Gastroesophageal sphincter (tissue), 3 donors: ENCODE data around the gene GRAMD4.

ENCODE experiments used
- CTCF ChIP-seq, 4 experiments: fragments of 200-600 bp in 2 of 4; fragments of 450-650 bp in 2 of 4; sonication (generic) in 1 of 4; IDR thresholded peaks; one replicate each; pipeline ENCODE4 v1.5.1; 2017 to 2019; ENCODE audit warnings: antibody characterized with exemption in 4 of 4, mild to moderate bottlenecking in 2 of 4, moderate library complexity in 2 of 4
- EP300 ChIP-seq: sonication (generic); formaldehyde crosslinking; IDR thresholded peaks from one replicate; pipeline ENCODE4 v1.6.1; 2017; ENCODE audit warnings: antibody characterized with exemption, mild to moderate bottlenecking
- POLR2A ChIP-seq, 2 donors: fragments of 450-650 bp; IDR thresholded peaks; one replicate each; pipeline ENCODE4 v1.6.1; 2017; ENCODE audit warnings: antibody characterized with exemption in 2 of 2, mild to moderate bottlenecking in 2 of 2, moderate library complexity in 1 of 2

- TF ChIP-seq CTCF (IDR thresholded peaks at IDR 0.05): no peak
- TF ChIP-seq EP300: no peak
- no peak for TF ChIP-seq POLR2A (IDR thresholded peaks at IDR 0.05)
Measured at GRCh38 chr22:46574993-46575910, 44.9 kb upstream of the GRAMD4 start.
